Ovary (tissue), 3 donors: Measurements from ENCODE around the gene LYSMD3.

Experiments used
- EP300 ChIP-seq: sonication (generic); formaldehyde crosslinking; IDR thresholded peaks from one replicate; pipeline ENCODE4 v1.6.1; 2017; ENCODE audit warnings: antibody characterized with exemption
- POLR2A ChIP-seq: fragments of 450-650 bp; IDR thresholded peaks from one replicate; pipeline ENCODE4 v1.6.1; 2017; ENCODE audit warnings: antibody characterized with exemption, mild to moderate bottlenecking, moderate library complexity
- TF ChIP-seq, protein P1 (sequence below), 3 donors: fragments of 450-650 bp in 2 of 3; fragments of 200-600 bp in 1 of 3; IDR thresholded peaks; one replicate each; pipeline versions ENCODE4 v1.5.1 to v1.8.0; 2016 to 2022; ENCODE audit warnings: antibody characterized with exemption in 3 of 3, mild to moderate bottlenecking in 1 of 3
- donor health status: DM: no; HTN: no; CAD: no.

GRCh38 chr5:90529939-90530677, 724 bp upstream of the LYSMD3 start:
- TF ChIP-seq POLR2A (no peak), EP300 (no peak)
- TF ChIP-seq, protein P1, sequence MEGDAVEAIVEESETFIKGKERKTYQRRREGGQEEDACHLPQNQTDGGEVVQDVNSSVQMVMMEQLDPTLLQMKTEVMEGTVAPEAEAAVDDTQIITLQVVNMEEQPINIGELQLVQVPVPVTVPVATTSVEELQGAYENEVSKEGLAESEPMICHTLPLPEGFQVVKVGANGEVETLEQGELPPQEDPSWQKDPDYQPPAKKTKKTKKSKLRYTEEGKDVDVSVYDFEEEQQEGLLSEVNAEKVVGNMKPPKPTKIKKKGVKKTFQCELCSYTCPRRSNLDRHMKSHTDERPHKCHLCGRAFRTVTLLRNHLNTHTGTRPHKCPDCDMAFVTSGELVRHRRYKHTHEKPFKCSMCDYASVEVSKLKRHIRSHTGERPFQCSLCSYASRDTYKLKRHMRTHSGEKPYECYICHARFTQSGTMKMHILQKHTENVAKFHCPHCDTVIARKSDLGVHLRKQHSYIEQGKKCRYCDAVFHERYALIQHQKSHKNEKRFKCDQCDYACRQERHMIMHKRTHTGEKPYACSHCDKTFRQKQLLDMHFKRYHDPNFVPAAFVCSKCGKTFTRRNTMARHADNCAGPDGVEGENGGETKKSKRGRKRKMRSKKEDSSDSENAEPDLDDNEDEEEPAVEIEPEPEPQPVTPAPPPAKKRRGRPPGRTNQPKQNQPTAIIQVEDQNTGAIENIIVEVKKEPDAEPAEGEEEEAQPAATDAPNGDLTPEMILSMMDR (IDR thresholded peaks at IDR 0.05), result peak; percentile 57 to 75 (median 70)
